GM06990 (cell line): ENCODE results near the gene RNF40.

ENCODE experiments used
- DNase-seq: peaks from one replicate; pipeline ENCODE4 v3.0.0-alpha.2; 2011; ENCODE audit not compliant: insufficient read length; ENCODE audit errors: extremely low read depth
- H3K27me3 ChIP-seq: replicated peaks from 2 replicates; pipeline ENCODE4 v1.6.0; 2011; ENCODE audit warnings: low read length; ENCODE audit not compliant: control insufficient read depth, insufficient read depth
- H3K36me3 ChIP-seq: 2 replicates; pipeline ENCODE4 v1.5.1; 2011; ENCODE audit warnings: low read length; ENCODE audit not compliant: control insufficient read depth, insufficient read depth
- H3K4me3 ChIP-seq: replicated peaks from 2 replicates; pipeline ENCODE4 v1.5.1; 2011; ENCODE audit warnings: low read depth, mild to moderate bottlenecking, control low read depth, low read length
- CTCF ChIP-seq: IDR thresholded peaks from 2 replicates; pipeline ENCODE4 v1.5.1; 2011; ENCODE audit warnings: low read length, control low read depth, mild to moderate bottlenecking, inconsistent platforms; ENCODE audit not compliant: insufficient read depth, poor library complexity, severe bottlenecking

RNF40 gene

GRCh38 chr16:30744183-30744582, 17.9 kb upstream of the RNF40 start:
- Histone ChIP-seq H3K4me3 (no peak overlapping the region), H3K36me3 (peaks cover 22% of the 10 kb centered on the region), H3K27me3 (no peaks in the 10 kb centered on the region)
- DNase-seq = no peak
- TF ChIP-seq CTCF = no peak

DNA sequence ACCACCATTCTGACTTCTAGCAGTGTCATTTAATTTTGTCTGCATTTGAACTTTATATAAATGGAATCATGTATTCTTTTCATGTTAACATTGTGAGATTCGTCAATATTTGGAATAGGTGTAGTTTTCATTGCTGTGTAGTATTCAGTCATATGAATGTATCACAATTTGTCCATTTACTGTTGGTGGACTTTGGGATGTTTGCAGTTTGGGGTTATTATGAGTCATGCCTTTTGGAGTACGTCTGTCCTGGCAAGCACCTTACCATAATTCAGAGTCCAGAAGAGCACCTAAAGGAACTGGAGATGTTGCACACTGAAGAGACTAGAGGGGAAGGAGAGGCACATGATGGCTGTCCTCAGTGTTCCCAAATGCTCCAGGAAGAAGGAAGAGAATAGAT, 17.0 kb upstream of the RNF40 start:
- no peak for DNase-seq

GRCh38 chr16:30746638-30747175, 15.4 kb upstream of the RNF40 start:
- no peak for TF ChIP-seq CTCF
- no peak overlapping the region for H3K4me3 ChIP-seq
- H3K36me3 ChIP-seq = peaks cover 20% of the 10 kb centered on the region
- no peaks in the 10 kb centered on the region for H3K27me3 ChIP-seq
- no peak for DNase-seq

More for the DNA sequence above, 17.0 kb upstream of the RNF40 start:
- Histone ChIP-seq H3K36me3 (peaks cover 21% of the 10 kb centered on the region), H3K27me3 (no peaks in the 10 kb centered on the region), H3K4me3 (no peak overlapping the region)
- no peak for TF ChIP-seq CTCF

GRCh38 chr16:30747331-30747730, 14.8 kb upstream of the RNF40 start:
- TF ChIP-seq CTCF = no peak

DNA sequence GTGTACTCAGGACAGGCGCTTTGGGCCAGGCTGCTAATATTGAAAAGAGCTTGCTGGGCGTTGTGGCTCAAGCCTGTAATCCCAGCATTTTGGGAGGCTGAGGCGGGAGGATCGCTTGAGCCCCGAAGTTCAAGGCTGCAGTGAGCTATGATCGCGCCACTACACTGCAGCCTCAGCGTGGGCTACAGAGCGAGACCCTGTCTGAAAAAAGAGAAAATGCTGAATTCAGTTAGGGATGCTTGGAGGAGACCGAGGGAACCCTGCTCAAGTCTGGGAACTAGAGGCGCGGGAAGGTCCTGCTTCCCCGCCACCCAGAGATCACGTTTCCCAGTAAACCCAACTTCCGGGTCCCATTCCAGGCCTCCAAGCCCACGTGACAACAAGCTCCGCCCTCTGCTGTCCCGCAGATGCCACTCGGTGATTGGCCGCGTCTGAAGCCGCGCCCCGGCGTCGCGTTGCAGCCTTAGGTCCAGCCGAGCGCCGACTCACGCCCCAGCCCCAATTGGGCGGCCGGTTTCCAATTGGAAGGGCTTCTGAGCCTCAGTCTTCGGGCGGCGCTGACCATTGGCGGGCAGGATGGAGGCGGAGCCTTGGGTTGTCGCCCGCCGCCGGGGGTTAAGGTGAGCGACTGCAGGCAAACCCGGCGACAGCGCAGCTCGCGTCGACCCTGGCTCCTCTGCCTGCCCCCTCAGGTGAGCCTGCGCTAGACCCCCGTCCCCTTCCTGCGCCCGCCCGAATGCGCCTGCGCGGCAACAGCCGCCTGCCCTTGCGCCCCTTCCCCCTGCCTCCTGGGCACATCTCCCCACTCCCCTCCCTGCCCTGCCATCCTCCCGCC, 14.1 kb upstream of the RNF40 start, which contains the start of gene PHKG2:
Gene PHKG2, plus strand, starts transcription at position 627 of the 835 bp plus-strand sequence. CDS start 396 bp downstream, outside the sequence.
- peak; percentile 99 for DNase-seq
- no peak for TF ChIP-seq CTCF
- Histone ChIP-seq H3K27me3 (no peaks in the 10 kb centered on the region), H3K4me3 (peak within 1 kb of the TSS; percentile 98), H3K36me3 (peaks cover 18% of the 10 kb centered on the region)

More at GRCh38 chr16:30747331-30747730, 14.8 kb upstream of the RNF40 start:
- no peak overlapping the region for H3K4me3 ChIP-seq
- peaks cover 19% of the 10 kb centered on the region for H3K36me3 ChIP-seq
- no peak for DNase-seq
- H3K27me3 ChIP-seq = no peaks in the 10 kb centered on the region
